ENCODE results near the gene FGF14.

Gene FGF14

DNA sequence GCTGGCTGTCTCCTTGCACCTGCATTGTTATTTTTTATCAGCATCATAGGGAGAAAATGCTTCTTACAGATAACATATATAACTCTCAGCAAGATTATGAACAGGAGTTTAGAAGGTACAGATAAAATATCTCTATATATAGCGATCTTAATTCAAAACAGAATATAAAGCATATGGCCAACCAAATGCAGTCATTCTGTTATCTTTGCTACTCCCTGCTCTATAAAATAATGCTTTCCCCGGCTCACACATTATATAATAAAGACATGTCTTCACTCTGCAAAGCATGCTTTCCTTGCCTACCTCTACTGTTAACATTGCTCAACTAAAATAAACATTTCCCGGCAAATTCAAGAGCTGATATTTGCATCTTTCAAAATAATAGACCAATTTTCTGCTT, 161.7 kb downstream of the FGF14 start:
- DNase-seq = no peak

DNA sequence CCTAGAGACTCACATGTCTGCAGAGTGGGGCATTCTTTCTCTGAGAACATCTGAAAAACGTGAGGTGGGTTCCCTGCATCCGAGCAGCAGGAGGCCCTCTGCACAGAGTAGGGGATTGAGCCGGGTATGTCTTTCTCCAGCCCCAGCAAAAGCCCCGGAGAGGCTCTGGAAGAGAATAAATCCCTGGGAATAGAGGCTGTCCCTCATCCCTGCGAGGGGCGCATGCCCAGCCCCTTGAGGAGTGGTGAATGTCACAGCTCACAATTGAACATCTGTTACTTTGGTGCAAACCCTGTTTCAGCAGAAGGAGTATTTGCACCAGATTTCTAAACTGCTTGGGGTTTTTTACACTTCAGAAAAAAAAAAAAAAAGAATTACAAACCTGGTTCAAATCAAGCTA, 164.6 kb downstream of the FGF14 start:
- no peak for DNase-seq

DNA sequence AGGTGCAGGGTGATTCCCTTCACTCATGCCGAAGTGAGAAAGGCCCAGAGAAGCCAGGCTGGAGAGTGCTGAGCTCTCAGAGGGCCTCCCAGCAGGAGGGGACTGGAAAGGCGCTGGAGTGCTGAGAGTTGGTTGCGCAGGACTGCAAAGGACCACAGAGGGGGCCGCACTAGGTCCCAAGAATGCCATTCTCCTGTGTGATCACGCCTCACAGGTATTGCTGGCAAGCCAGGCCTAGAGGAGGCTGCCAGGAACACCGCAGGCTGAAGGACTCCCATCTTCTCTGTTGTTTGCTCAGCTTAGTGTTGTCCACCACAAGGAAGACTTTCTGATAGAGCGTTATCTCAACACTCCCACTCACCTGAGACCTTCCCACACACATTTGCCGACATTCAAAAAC, 165.0 kb downstream of the FGF14 start:
- no peak for DNase-seq

DNA sequence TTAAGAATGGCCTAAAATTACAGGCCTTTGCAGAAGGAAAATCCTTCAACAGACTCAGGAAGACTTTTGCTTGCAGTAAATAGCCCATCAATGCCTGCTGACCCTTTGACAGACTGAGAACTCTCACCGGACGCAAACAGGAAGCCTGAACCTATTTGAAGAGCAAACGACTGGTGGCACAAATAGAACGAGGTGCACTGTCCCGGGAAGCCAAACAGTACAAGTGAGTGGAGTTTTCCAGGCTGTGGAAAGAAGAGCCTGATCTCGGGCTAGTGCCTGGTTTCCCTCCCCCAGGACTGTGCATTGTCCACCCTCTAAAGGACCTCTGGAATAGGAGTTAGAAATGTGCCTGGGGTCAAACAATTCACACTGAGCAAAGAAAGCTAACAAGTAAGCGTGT, 165.5 kb downstream of the FGF14 start:
- DNase-seq = no peak

DNA sequence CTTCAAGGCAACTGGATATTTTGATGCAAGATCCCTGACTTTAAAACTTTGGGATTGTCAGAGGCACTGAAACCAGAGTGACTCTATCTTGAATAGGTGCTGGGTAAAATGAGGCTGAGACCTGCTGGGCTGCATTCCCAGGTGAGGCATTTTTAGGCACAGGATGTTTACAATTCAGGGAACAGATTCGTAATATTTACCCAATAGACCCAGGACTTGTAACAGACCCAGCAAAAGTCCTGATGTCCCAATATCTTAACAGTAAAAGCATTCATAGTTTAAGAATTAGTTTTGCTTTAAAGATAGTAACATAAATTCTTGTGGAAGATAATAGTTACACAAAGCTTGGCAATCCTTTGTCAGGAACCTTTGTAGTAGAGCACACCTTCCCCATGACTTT, 166.2 kb downstream of the FGF14 start:
- DNase-seq = no peak

DNA sequence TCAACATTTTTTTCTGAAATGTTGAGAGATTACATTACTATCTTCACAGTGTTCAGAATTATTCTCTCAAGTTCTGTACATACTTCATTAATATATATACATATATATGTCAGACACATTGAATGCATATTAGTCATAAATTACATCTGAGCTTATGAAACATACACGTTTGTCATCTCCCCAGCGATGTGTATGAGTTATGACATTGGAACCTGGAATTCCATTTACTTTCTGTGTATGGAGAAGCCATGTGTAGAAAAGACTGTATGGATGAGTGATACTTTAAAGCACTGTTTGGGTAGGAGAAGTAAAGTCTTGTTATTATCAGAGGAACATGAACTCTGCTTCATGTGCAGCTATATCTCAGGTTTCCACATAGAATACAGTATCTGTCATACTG, 167.2 kb downstream of the FGF14 start:
- DNase-seq = no peak

DNA sequence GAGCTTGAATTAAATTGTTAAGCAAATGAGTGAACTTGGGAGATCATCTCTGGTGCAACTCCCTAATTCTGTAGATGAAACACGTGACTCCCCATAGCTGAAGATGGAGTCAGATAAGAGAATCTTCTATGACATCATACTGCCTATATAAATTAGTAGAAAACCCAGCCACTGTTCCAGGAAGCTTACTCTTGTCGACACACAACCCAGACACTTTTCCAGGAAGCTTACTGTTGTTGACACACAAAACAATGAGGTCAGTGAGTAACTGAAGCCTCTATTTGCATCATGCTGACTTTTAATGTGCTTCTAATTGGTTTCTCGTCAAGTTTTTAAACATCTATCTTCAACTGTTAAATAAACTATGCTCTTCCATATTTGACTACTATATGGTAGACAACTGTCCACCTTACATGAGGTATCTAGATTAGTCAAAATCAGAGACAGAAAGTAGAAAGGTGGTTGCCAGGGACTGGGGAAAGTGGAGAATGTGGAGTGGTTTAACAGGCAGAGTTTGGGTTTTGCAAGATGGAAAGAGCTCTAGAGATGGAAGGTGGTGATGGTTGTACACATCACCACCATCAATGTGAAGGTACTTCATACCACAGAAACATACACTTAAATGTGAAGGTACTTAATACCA, 168.2 kb downstream of the FGF14 start:
- DNase-seq = no peak

DNA sequence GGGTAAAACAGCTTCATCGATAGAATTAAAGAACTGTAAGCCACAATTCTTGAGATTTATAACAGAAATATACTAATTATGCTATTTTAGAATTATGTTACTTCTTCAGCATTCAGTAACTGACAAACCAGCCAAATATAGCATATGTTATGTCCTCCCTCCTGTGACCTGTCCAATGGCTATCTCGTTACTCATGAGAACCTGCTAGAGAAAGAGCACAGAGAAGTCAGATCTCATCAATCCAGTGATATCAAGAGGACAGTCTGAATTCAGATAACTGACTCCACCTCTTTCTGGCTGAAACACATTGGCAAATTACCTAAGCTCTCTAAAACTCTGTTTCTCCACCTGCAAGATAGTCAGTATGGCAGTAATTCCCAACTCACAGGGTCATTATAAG, 170.4 kb downstream of the FGF14 start:
- no peak for DNase-seq

DNA sequence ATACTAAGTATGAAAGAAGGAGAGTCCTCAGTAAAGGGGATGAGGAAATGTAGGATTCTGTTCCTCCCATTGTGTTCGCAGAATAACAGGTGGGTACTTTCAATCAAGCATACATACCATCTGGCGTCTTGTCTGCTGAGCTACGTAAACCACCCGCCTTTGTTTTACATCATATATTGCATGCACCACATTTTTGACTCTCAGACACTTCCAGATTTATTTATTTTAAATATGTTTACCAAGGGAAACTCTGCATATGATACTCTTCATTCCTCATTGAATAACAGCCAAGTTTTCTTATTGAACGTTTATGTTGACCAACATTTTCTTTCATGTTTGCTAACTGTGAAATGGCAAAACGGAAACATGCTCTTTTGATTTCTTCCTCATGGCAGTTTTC, 174.1 kb downstream of the FGF14 start:
- no peak for DNase-seq

DNA sequence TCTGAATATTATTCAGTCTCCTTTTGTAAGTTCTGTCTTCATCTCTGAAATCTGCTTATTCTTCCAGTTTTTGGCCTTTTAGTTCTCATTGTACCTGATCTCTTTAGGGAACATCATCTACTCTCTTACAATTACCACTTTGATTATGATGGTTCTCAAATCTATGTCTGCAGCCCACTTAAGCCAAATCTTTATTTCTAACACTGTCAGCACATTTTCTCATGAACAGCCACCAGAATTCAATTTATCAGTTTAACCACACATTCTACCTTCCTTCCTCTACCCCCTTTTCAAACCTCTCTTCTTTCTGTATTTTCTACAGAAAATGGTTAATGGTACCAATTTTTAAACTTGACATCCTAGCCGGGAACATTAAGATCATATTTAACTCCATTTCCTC, 175.3 kb downstream of the FGF14 start:
- no peak for DNase-seq

DNA sequence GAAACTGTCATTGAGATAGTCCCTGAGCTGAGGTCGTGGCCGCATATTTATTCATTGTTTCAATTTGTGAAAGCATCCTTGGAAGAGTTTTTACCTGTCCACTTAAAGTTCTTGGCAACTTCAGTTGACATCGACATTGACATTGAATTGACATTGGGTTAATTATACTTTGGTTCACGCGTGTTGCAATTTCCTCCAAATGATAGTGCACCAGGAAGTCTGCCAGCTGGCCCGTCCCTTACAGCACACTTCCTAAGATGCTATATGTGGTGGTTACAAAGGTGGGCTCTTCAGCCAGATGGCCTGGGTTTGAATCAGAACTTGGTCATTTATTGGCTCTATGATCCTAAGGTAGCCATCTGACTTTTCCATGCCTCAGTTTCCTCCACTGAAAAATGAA, 176.0 kb downstream of the FGF14 start:
- DNase-seq = no peak

DNA sequence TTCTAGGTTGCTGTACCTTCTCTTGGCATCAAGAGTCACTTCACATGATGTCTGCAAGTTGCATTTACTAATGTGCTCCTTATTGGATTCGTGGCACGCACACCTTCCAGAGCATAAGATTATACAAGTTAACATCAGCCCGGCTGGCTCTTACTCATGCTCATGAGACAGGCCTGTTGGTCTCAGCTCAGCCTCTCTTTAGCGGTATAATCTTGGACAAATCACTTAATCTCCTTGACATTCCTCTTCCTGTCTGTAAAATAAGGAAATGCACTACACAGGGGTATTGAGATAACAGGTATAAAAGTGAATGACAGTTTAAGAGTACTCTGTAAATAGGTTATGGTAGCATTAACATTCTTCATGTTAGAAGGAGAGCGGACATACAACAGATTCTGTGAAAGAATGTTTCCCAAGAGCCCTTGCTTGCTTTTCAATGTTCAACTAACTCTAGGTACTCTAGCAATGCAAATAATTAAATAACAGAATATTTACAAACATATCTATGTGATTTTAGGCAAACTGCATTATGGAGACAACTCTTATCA, 181.1 kb downstream of the FGF14 start:
- DNase-seq = no peak

DNA sequence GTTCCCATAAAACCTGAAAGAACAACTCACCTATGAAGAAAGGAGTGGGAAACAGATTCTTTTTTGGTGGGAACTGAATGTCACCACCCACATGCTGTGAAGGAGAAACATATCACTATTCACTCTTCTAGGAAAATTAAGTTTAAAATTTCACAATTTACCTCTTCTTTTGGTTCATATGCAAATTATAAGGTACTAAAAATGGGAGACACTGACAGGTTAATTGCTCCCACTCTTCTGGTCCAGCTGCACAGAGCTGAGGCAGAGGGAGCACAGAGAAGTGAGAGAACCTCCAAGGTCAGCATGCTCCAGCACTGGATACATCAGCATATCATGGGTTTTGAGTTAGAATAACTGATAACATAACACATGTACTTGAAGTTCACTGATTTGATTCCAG, 186.9 kb downstream of the FGF14 start:
- DNase-seq = no peak

DNA sequence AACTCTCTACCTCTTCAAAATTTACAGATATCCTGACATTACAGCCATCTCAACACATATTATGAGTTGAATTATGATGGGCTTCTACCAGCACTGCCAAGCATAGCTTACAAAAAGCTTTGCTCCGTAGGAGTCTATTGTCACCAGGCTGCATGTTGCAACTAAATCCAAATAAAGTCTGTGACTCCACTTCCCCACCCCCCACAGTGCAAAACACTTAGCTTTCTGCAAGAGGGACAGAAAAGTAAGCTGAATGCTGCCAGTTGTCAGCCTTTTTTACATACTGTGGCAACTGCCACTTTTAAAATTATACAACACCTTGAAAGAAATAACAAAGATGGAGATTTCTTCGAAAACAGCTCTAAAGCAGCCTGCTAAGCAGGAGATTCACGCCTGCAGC, 189.1 kb downstream of the FGF14 start:
- DNase-seq = no peak

DNA sequence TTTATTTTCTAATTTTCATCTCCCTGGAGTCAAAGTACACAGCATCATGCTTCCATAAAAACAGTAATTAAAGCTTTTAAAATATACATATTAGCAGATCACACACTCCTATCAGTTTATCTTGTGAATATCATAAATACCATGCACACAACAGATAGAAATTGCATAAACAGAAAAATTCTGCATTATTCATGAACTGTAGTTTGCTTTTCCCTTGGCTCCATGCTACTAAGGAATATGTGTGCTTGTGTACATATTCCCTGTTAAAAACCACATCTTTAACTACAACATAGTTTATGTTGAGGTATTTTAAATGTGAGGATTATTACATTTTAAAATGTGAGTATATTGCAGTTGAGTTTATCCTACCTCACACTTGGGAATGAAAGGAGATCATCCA, 193.5 kb downstream of the FGF14 start:
- no peak for DNase-seq

DNA sequence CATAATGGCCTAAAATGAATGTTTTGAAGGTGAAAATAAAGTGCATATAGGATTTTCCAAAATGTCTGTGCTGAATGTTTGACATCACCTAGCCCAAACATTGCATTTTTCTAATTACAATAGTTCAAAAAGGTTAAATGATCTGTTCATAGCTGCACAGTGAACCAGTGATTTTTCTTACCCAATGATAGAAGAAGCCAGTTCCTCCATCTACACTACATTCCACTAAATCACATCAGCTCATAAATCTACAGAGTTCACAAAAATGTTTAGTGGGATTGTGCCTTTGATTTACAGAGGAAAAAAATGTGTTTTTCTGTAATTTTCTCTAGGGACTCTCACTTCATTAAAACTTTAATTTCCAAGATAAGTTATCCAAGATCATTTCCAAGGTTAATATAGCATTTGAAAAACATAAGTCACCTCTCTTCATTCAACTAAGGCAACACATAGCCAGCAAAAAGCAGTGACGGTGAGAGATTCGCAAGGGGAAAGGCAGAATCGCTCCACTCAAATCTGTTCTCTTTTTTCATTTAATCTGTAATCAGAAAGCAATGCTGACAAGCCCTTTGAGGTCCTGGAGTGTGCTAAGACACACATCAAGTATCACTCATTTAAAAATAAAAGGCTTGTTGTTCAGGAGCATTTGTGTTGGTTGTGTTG, 194.0 kb downstream of the FGF14 start:
- no peak for DNase-seq

DNA sequence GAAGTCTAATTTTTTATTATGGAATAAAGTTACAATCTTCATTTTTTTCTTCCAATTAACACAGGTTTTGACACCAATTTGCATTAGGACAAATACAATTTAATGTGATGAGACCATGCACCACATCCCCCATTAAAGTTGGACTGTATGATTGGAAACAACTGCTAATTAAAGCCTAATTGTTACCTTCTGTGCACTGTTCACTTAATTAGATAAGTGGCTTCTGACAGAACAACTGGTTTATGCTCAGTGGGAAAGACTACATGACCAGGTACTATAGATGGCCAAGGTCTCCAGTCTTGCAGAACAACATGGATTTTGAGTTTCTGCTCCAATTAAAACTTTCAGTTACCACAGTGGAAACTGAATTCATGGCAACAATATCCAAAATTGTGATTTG, 198.1 kb downstream of the FGF14 start:
- no peak for DNase-seq

DNA sequence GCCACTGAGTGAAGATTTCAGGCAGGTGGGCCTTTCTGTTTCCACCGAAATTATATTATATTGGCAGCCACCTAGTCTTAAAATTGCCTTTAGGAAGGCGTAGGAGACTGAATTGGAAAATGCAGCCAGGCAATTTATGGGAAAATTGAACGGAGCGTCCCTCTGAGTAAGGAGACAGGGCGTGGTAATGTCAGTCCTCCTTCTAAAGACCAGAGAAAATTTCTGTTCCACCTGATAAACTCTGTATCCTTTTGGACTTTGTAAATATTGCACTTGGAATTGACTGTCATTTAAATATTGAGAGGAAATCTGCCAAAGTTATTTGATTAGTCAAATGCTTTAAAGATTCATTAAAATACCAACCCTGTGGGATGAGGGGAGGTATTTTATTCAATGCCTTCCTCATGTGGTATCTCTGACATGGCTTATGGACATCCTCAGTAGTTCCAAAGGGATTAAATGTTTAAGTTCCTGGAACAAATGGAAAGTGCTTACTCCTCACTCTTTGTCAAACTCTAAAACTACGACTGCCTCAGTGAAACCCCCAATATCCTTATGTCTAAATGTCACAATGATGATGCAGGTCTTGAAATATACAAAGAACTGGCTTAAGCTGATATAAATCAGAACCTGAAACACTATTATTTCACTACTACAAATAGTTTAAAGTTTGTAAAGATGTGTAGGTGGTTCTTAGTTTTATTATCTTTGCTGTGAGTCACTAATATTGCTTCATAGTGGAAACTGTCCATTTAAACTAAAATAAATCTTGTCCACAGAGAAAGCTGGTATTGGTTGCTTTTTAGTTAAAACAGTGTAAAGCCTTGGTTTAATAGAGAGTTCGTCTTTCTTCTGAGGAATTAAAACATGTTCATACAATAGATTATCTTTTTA, 203.2 kb downstream of the FGF14 start:
- no peak for DNase-seq

DNA sequence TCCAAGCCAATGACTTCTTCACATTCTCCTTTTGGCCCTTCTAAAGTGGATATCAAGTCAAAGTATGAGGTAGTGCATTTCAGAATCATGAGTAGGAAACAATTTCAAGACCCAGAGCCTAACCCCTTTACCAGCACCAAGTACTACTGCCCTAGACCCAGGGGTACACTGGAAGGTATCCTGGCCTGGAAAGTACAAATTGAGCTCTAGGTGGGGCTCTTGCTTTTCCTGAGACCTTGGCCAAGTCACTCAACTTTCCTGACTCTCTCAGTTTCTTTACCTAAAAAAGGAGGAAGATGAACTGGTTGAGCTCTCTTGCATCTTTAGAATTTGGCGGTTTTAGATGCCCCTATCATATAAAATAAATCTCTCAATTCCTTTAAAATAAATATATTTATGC, 204.7 kb downstream of the FGF14 start:
- no peak for DNase-seq

DNA sequence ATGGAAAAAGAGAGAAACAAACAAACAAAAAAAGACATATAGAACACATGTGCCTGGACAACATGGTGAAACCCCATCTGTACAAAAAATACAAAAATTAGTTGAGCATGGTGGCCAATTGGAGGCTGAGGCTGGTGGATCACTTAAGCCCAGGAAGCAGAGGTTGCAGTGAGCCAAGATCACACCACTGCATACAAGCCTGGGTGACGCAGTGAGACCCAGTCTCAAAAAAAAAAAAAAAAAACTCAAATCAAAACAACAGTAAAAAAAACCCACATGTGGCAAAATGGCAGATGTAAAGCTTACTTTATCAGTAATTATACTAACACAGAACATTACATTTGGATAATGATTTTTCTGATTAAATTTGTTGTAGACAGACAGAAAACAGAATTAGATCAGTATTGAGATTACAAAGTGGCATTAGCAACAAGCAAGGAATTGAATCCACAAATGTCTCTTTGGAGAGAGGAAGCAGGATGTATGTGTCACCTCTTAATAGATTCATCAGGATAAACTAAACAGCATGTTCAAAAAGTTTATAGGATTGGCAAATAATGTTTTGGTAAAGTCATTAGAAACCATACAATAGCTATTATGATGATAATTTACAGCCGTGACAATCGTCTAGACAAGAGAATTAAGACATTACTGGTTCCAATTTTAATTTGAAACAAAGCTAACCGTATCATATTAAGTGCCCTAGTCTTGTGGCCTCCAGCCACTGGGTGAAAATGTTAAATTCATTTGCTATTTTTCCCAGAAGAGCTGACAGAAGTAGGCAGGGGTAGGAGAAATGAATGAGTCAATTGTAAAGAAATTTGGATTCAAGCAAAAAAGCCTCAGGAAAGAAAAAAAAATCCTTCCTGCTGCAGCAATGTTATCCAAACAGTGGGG, 206.0 kb downstream of the FGF14 start:
- DNase-seq = no peak

DNA sequence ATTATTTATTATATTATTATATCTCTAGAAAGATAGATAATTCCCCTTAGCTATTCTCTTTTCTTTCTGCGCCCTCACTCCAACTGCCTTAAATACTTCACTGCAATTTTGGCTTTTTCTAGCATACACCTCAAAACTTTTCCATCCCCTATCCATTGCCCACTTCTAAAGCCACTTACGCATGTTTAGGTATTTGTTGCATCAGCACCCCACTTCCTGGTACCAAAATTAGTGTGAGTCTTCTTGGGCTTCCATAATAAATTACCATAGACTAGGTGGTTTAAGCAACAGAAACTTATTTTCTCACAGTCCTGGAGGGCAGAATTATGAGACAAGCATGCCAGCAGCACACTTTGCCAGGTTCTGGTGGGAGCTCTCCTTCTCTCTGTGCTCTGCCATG, 209.0 kb downstream of the FGF14 start:
- DNase-seq = no peak

DNA sequence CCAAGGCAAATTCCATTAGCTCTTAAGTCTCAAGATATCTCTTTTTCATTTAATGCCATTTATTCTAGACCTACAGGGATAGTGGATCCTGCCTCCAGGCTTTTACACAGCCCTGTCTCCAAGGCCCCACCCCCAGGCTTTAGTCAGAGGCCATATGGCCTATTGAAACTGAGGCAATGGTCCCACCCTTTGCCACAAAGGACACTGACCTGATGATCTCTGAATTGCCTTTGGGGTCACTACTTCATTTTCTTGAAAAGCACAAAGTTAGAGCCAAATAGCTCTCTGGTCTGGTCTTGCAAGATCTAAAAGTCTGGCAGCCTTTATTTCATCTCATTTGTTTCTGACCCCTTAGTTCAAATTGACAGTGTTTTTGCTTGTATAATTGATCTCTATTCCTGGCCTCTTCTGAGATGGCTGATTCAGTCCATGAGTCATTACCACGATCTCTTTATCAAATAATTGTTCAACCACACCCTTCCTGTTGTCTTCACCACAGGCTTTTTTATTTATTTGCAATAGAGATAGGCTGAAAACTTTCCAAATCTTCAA, 209.8 kb downstream of the FGF14 start:
- DNase-seq = no peak

DNA sequence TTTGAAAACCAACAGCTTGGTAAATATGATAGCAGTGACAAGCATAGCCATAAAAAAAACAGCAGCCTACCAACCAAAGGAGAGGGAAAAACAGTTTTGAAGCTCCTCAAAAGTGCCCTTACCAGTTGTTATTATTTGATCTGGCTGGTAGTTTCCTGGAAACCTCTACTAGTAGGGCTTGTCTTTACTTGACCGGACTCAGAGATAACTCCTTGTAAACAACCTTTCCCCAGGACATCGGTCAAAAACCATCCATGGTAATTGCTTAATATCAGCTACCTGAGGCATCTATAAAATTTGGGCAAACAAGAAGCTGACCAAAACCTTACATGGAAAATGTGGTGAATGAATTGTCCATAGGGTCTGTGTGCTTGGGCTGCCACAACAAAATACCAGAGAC, 210.9 kb downstream of the FGF14 start:
- no peak for DNase-seq
